Measurements from ENCODE around the gene SAAL1.
A peak's percentile ranks its signal among the peaks of the same experiment; 100 is the strongest.
"Not testable (repeated sequence)": the region's sequence is repeated elsewhere in the genome, so short reads cannot be mapped to it uniquely, and the experiment has no call there.

SAAL1 gene

GRCh38 chr11:18132341-18132740 lies 26.5 kb upstream of the SAAL1 start, which contains the start of gene MRGPRX3:
TSS of gene MRGPRX3 (plus strand) at chr11:18132571. CDS start at chr11:18137203, 4,632 bp downstream.
- H3K23ac ChIP-seq (ENCODE audit: low read length in 2 of 2): no peak within 1 kb of the TSS
- no peak within 1 kb of the TSS for H3K27ac ChIP-seq (ENCODE audit: low read length, poor library complexity, severe bottlenecking)
- no peak within 1 kb of the TSS for H3K9ac ChIP-seq (ENCODE audit: low read length)
- no peak within 1 kb of the TSS for H2BK5ac ChIP-seq (ENCODE audit: low read depth, low read length, poor library complexity, severe bottlenecking)
- no peak within 1 kb of the TSS for H2BK120ac ChIP-seq (ENCODE audit: low read depth, low read length)
- H4K8ac ChIP-seq (ENCODE audit: low read length): no peak within 1 kb of the TSS
- peaks cover 11 to 28% of the 10 kb centered on the region in 2 experiments for H3K27me3 ChIP-seq (ENCODE audit: control insufficient read depth in 1 of 2, insufficient read depth in 1 of 2, low read length in 2 of 2)
- no peak within 1 kb of the TSS for H2AFZ ChIP-seq (ENCODE audit: low read depth, low read length)
- H2AK5ac ChIP-seq (ENCODE audit: low read length, severe bottlenecking): no peak within 1 kb of the TSS
- no peak for DNase-seq
- H3K4me2 ChIP-seq (ENCODE audit: low read length, poor library complexity, severe bottlenecking): no peak within 1 kb of the TSS
- no peaks in the 10 kb centered on the region for H3K79me1 ChIP-seq (replicated peaks; ENCODE audit: low read length, poor library complexity, severe bottlenecking)
- H3K9me3 ChIP-seq (ENCODE audit: control insufficient read depth, low read length): no peaks in the 10 kb centered on the region
- WGBS: 65% methylated on average over 3 of the region's 3 CpGs
- no peak within 1 kb of the TSS for H3K18ac ChIP-seq (ENCODE audit: low read depth in 1 of 2, low read length in 2 of 2)
- H2BK15ac ChIP-seq (ENCODE audit: low read depth, poor library complexity, severe bottlenecking): no peak within 1 kb of the TSS
- H4K91ac ChIP-seq (ENCODE audit: low read length): no peak within 1 kb of the TSS
- no peak within 1 kb of the TSS for H2BK12ac ChIP-seq (ENCODE audit: low read length in 2 of 2)
- H3K4me3 ChIP-seq (ENCODE audit: insufficient read depth in 1 of 2, low read depth in 1 of 2, low read length in 2 of 2): no peak within 1 kb of the TSS
- H3K36me3 ChIP-seq (ENCODE audit: control insufficient read depth in 1 of 2, insufficient read depth in 2 of 2, low read depth in 1 of 2, low read length in 2 of 2): no peaks in the 10 kb centered on the region
- H3K14ac ChIP-seq (ENCODE audit: low read length in 2 of 2): no peak within 1 kb of the TSS
- H3K4me1 ChIP-seq (ENCODE audit: control insufficient read depth, insufficient read depth, low read depth, low read length): no peaks in the 10 kb centered on the region
- H3K4ac ChIP-seq (ENCODE audit: low read depth in 1 of 2, low read length in 2 of 2): no peak within 1 kb of the TSS

- WGBS: 92% methylated on average over 3 of the region's 4 CpGs
- H3K36me3 ChIP-seq (ENCODE audit: control insufficient read depth in 1 of 2, insufficient read depth in 2 of 2, low read depth in 1 of 2, low read length in 2 of 2); H3K23ac ChIP-seq (ENCODE audit: low read length in 2 of 2): not testable (repeated sequence)
Measured at GRCh38 chr11:18131115-18131514, 25.2 kb upstream of the SAAL1 start.

GRCh38 chr11:18121331-18121828 lies 15.5 kb upstream of the SAAL1 start:
- not testable (repeated sequence) for H3K4me2 ChIP-seq (ENCODE audit: low read length, poor library complexity, severe bottlenecking); H3K4me3 ChIP-seq (ENCODE audit: insufficient read depth in 1 of 2, low read depth in 1 of 2, low read length in 2 of 2); H3K9me3 ChIP-seq (ENCODE audit: control insufficient read depth, low read length); H2AK5ac ChIP-seq (ENCODE audit: low read length, severe bottlenecking); H3K9ac ChIP-seq (ENCODE audit: low read length); H3K18ac ChIP-seq (ENCODE audit: low read depth in 1 of 2, low read length in 2 of 2); H3K36me3 ChIP-seq (ENCODE audit: control insufficient read depth in 1 of 2, insufficient read depth in 2 of 2, low read depth in 1 of 2, low read length in 2 of 2); H3K14ac ChIP-seq (ENCODE audit: low read length in 2 of 2); H4K8ac ChIP-seq (ENCODE audit: low read length); DNase-seq; H2BK5ac ChIP-seq (ENCODE audit: low read depth, low read length, poor library complexity, severe bottlenecking); H3K23ac ChIP-seq (ENCODE audit: low read length in 2 of 2); H3K4ac ChIP-seq (ENCODE audit: low read depth in 1 of 2, low read length in 2 of 2); H2BK12ac ChIP-seq (ENCODE audit: low read length in 2 of 2); H3K79me1 ChIP-seq (replicated peaks; ENCODE audit: low read length, poor library complexity, severe bottlenecking); H2BK120ac ChIP-seq (ENCODE audit: low read depth, low read length); H3K27ac ChIP-seq (ENCODE audit: low read length, poor library complexity, severe bottlenecking); H2AFZ ChIP-seq (ENCODE audit: low read depth, low read length); H2BK15ac ChIP-seq (ENCODE audit: low read depth, poor library complexity, severe bottlenecking); H3K4me1 ChIP-seq (ENCODE audit: control insufficient read depth, insufficient read depth, low read depth, low read length); H4K91ac ChIP-seq (ENCODE audit: low read length)
- 92% methylated on average over 17 of the region's 20 CpGs for WGBS
- peaks cover 10 to 12% of the 10 kb centered on the region in 2 experiments for H3K27me3 ChIP-seq (ENCODE audit: control insufficient read depth in 1 of 2, insufficient read depth in 1 of 2, low read length in 2 of 2)

More at GRCh38 chr11:18131115-18131514, 25.2 kb upstream of the SAAL1 start:
- H4K91ac ChIP-seq (ENCODE audit: low read length); DNase-seq; H2BK120ac ChIP-seq (ENCODE audit: low read depth, low read length); H4K8ac ChIP-seq (ENCODE audit: low read length); H2BK5ac ChIP-seq (ENCODE audit: low read depth, low read length, poor library complexity, severe bottlenecking); H3K4me3 ChIP-seq (ENCODE audit: insufficient read depth in 1 of 2, low read depth in 1 of 2, low read length in 2 of 2); H3K14ac ChIP-seq (ENCODE audit: low read length in 2 of 2); H2BK12ac ChIP-seq (ENCODE audit: low read length in 2 of 2); H3K9me3 ChIP-seq (ENCODE audit: control insufficient read depth, low read length); H3K4me1 ChIP-seq (ENCODE audit: control insufficient read depth, insufficient read depth, low read depth, low read length); H3K18ac ChIP-seq (ENCODE audit: low read depth in 1 of 2, low read length in 2 of 2); H3K79me1 ChIP-seq (replicated peaks; ENCODE audit: low read length, poor library complexity, severe bottlenecking); H3K27ac ChIP-seq (ENCODE audit: low read length, poor library complexity, severe bottlenecking); H2AFZ ChIP-seq (ENCODE audit: low read depth, low read length); H3K4ac ChIP-seq (ENCODE audit: low read depth in 1 of 2, low read length in 2 of 2); H2AK5ac ChIP-seq (ENCODE audit: low read length, severe bottlenecking); H3K4me2 ChIP-seq (ENCODE audit: low read length, poor library complexity, severe bottlenecking); H3K9ac ChIP-seq (ENCODE audit: low read length); H2BK15ac ChIP-seq (ENCODE audit: low read depth, poor library complexity, severe bottlenecking): not testable (repeated sequence)
- peaks cover 11 to 28% of the 10 kb centered on the region in 2 experiments for H3K27me3 ChIP-seq (ENCODE audit: control insufficient read depth in 1 of 2, insufficient read depth in 1 of 2, low read length in 2 of 2)

- Histone ChIP-seq H3K36me3 (ENCODE audit: control insufficient read depth in 1 of 2, insufficient read depth in 2 of 2, low read depth in 1 of 2, low read length in 2 of 2) (no peaks in the 10 kb centered on the region), H4K8ac (ENCODE audit: low read length) (no peak overlapping the region), H2BK120ac (ENCODE audit: low read depth, low read length) (no peak overlapping the region), H3K9ac (ENCODE audit: low read length) (no peak overlapping the region), H2AFZ (ENCODE audit: low read depth, low read length) (no peak overlapping the region), H2BK12ac (ENCODE audit: low read length in 2 of 2) (no peak overlapping the region), H3K4me1 (ENCODE audit: control insufficient read depth, insufficient read depth, low read depth, low read length) (no peaks in the 10 kb centered on the region), H3K4me2 (ENCODE audit: low read length, poor library complexity, severe bottlenecking) (no peak overlapping the region), H3K4me3 (ENCODE audit: insufficient read depth in 1 of 2, low read depth in 1 of 2, low read length in 2 of 2) (no peak overlapping the region), H3K27ac (ENCODE audit: low read length, poor library complexity, severe bottlenecking) (no peak overlapping the region), H2BK15ac (ENCODE audit: low read depth, poor library complexity, severe bottlenecking) (no peak overlapping the region), H2BK5ac (ENCODE audit: low read depth, low read length, poor library complexity, severe bottlenecking) (no peak overlapping the region), H3K14ac (ENCODE audit: low read length in 2 of 2) (no peak overlapping the region), H3K27me3 (ENCODE audit: control insufficient read depth in 1 of 2, insufficient read depth in 1 of 2, low read length in 2 of 2) (peaks cover 35 to 61% of the 10 kb centered on the region in 2 experiments), H3K23ac (ENCODE audit: low read length in 2 of 2) (no peak overlapping the region), H3K79me1 (replicated peaks; ENCODE audit: low read length, poor library complexity, severe bottlenecking) (no peaks in the 10 kb centered on the region), H3K18ac (ENCODE audit: low read depth in 1 of 2, low read length in 2 of 2) (no peak overlapping the region), H2AK5ac (ENCODE audit: low read length, severe bottlenecking) (no peak overlapping the region), H3K4ac (ENCODE audit: low read depth in 1 of 2, low read length in 2 of 2) (no peak overlapping the region), H4K91ac (ENCODE audit: low read length) (no peak overlapping the region), H3K9me3 (ENCODE audit: control insufficient read depth, low read length) (no peaks in the 10 kb centered on the region)
- peak; percentile 67 for DNase-seq
- 0% methylated on average over 9 of the region's 9 CpGs for WGBS
Measured at GRCh38 chr11:18115360-18116127, 9.7 kb upstream of the SAAL1 start.
